Lower leg skin (tissue), 4 donors: Measurements from ENCODE around the gene RPLP2. TPM values are rescaled to one million over a fixed set of nuclear protein-coding genes. Genes with fewer than 3 reads are reported as not detected.
A peak's percentile ranks its signal among the peaks of the same experiment; 100 is the strongest.

Experiments
- DNase-seq, 2 donors: peaks; one replicate each; pipeline ENCODE4 v3.0.0-alpha.2; 2019; ENCODE audit warnings: low spot score in 2 of 2
- H3K4me3 ChIP-seq: fragments of 200-600 bp; sonication (generic); 2 replicates; pipeline ENCODE4 v1.5.1; 2017; ENCODE audit warnings: mild to moderate bottlenecking, low read depth; ENCODE audit not compliant: poor library complexity, severe bottlenecking
- CTCF ChIP-seq, 3 donors: fragments of 450-650 bp; IDR thresholded peaks; one replicate each; pipeline ENCODE4 v1.5.1; 2016; ENCODE audit warnings: antibody characterized with exemption in 3 of 3, mild to moderate bottlenecking in 3 of 3, moderate library complexity in 2 of 3
- POLR2A ChIP-seq, 2 donors: fragments of 450-650 bp; IDR thresholded peaks; one replicate each; pipeline ENCODE4 v1.6.1; 2016 to 2017; ENCODE audit warnings: antibody characterized with exemption in 2 of 2, mild to moderate bottlenecking in 1 of 2, moderate library complexity in 1 of 2
- WGBS, 2 donors: methylation state at CpG; one replicate each; pipeline ENCODE4 v1.1.5; 2018; 5-methylcytosine and 5-hydroxymethylcytosine counted together
- intact Hi-C: fragments of 100-400 bp; cut with DNase I; formaldehyde crosslinking; loops from one replicate; pipeline ENCODE4 v1.15.0; 2023; ENCODE audit warnings: low total_unique reads
- total RNA-seq, 4 donors: library from RNA; depleted of rRNA; stranded (reverse); fragments of >200 nt; gene quantifications; one replicate each; pipeline ENCODE4 v1.1.0, GENCODE V29; 2016

RPLP2 gene
- total RNA-seq, 4 donors from 2014 or later, result 479 to 1,471 (median 745) TPM

- peak overlapping the region; percentile 84 for H3K4me3 ChIP-seq
- TF ChIP-seq CTCF (IDR thresholded peaks at IDR 0.05) (no peak), POLR2A (IDR thresholded peaks at IDR 0.05) (peak in 1 of 2 donors; percentile 86)
- 0 to 5% methylated on average over 4 to 7 of the region's 96 CpGs for WGBS, 2 donors
- intact Hi-C loops, result no loop called here
- peak; percentile 86 to 99 for DNase-seq
These were observed 9.6 kb downstream of the RPLP2 start for GRCh38 chr11:819129-819931.

GRCh38 chr11:819943-820649 is 10.3 kb downstream of the RPLP2 start:
- DNase-seq, result peak; percentile 90 to 98
- WGBS, 2 donors, result 0% methylated on average over 20 to 24 of the region's 47 CpGs
- H3K4me3 ChIP-seq, result peak overlapping the region; percentile 84
- TF ChIP-seq POLR2A (IDR thresholded peaks at IDR 0.05) (no peak), CTCF (IDR thresholded peaks at IDR 0.05) (no peak)
- intact Hi-C loops, result no loop called here

- peak overlapping the region; percentile 84 for H3K4me3 ChIP-seq
- TF ChIP-seq POLR2A (IDR thresholded peaks at IDR 0.05) (no peak), CTCF (IDR thresholded peaks at IDR 0.05) (no peak)
- 45 to 70% methylated on average over 10 to 11 of the region's 11 CpGs for WGBS, 2 donors
These were observed 11.1 kb downstream of the RPLP2 start for GRCh38 chr11:820655-821511.

GRCh38 chr11:821512-822371 is 12.0 kb downstream of the RPLP2 start:
- no peak for TF ChIP-seq CTCF (IDR thresholded peaks at IDR 0.05)
- no peak for TF ChIP-seq POLR2A (IDR thresholded peaks at IDR 0.05)
- DNase-seq, result no peak
- intact Hi-C loops, result no loop called here
- no peak overlapping the region for H3K4me3 ChIP-seq
- 74 to 79% methylated on average over 22 of the region's 22 CpGs for WGBS, 2 donors

More at GRCh38 chr11:820655-821511, 11.1 kb downstream of the RPLP2 start:
- peak; percentile 72 to 95 for DNase-seq
- intact Hi-C loops, result no loop called here
